Measurements from ENCODE around the gene OGDHL. TPM values are rescaled to one million over a fixed set of nuclear protein-coding genes. Genes with fewer than 3 reads are reported as not detected.

The OGDHL gene
- total and polyA plus RNA-seq, 2 donors (not counting 3 experiments of a cell fraction or from before 2014, with no cell fraction given) = 0.43 to 1.0 TPM

DNA sequence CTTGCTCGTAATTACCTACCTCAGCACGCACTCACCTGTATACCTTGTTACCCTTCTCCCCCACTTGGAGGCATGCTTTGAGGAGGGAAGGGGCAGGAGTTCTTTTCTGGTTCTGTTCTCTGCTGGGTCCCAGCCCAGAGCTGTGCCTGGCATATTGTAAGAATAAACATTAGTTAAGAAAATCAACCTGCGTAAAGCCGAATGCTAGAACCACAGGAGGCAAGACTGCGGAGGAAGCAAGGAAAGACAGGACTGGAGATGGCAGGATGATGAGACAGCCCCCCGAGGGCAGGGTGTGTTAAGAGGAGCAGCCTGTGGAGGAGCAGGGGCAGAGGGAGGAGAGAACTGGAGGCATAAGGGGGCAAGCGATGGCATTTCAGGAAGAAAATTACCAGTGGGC is 73.2 kb downstream of the OGDHL start:
- FAIRE-seq (no peak), DNase-seq (ENCODE audit: low read depth, low spot score) (no peak)
- H3K9me1 ChIP-seq (replicated peaks; ENCODE audit: control insufficient read depth, extremely low read depth, insufficient read depth, low read length) = no peaks in the 10 kb centered on the region
- H3K79me2 ChIP-seq (ENCODE audit: control insufficient read depth, insufficient read depth, low read length) = no peaks in the 10 kb centered on the region
- H3K4me3 ChIP-seq (replicated peaks in 1 of 3; ENCODE audit: insufficient read depth in 1 of 3, low read depth in 1 of 3, low read length in 3 of 3) = no peak overlapping the region
- no peak overlapping the region for H3K9ac ChIP-seq (replicated peaks; ENCODE audit: extremely low read depth, insufficient read depth, low read length)
- H3K27ac ChIP-seq (ENCODE audit: insufficient read depth, low read depth, low read length) = no peak overlapping the region
- H3K4me1 ChIP-seq (ENCODE audit: control insufficient read depth, extremely low read depth, insufficient read depth, low read length) = no peaks in the 10 kb centered on the region
- no peak overlapping the region for H2AFZ ChIP-seq (ENCODE audit: low read depth, low read length)
- no peaks in the 10 kb centered on the region for H4K20me1 ChIP-seq (replicated peaks; ENCODE audit: control insufficient read depth, extremely low read depth, insufficient read depth, low read length)
- dilution Hi-C loops (cut with MboI; ENCODE audit: extremely low pct_ligation_motif_present, low sequenced_read_pairs) (no loop called here), intact Hi-C loops (cut with micrococcal nuclease) (no loop called here)
- TF ChIP-seq POLR2A (IDR thresholded peaks at IDR 0.05; ENCODE audit: low read depth, low read length) = no peak
- TF ChIP-seq POLR2AphosphoS5 (IDR thresholded peaks at IDR 0.05; ENCODE audit: insufficient read depth, low read depth, low read length) = no peak
- TF ChIP-seq, protein P1, sequence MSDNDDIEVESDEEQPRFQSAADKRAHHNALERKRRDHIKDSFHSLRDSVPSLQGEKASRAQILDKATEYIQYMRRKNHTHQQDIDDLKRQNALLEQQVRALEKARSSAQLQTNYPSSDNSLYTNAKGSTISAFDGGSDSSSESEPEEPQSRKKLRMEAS (IDR thresholded peaks at IDR 0.05; ENCODE audit: insufficient read depth, insufficient read length) = no peak
- TF ChIP-seq EZH2 (IDR thresholded peaks at IDR 0.05; ENCODE audit: borderline replicate concordance, low read depth, low read length, severe bottlenecking) = no peak
- TF ChIP-seq GATA2 (IDR thresholded peaks at IDR 0.05; ENCODE audit: insufficient read depth, insufficient read length, low read depth, low read length) = no peak
- TF ChIP-seq, protein P2, sequence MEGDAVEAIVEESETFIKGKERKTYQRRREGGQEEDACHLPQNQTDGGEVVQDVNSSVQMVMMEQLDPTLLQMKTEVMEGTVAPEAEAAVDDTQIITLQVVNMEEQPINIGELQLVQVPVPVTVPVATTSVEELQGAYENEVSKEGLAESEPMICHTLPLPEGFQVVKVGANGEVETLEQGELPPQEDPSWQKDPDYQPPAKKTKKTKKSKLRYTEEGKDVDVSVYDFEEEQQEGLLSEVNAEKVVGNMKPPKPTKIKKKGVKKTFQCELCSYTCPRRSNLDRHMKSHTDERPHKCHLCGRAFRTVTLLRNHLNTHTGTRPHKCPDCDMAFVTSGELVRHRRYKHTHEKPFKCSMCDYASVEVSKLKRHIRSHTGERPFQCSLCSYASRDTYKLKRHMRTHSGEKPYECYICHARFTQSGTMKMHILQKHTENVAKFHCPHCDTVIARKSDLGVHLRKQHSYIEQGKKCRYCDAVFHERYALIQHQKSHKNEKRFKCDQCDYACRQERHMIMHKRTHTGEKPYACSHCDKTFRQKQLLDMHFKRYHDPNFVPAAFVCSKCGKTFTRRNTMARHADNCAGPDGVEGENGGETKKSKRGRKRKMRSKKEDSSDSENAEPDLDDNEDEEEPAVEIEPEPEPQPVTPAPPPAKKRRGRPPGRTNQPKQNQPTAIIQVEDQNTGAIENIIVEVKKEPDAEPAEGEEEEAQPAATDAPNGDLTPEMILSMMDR (IDR thresholded peaks at IDR 0.05; ENCODE audit: extremely low read depth in 1 of 2, insufficient read depth in 1 of 2, low read depth in 1 of 2, low read length in 2 of 2) = no peak
- CTCF ChIA-PET = no interaction called here
- H3K27me3 ChIP-seq (ENCODE audit: control insufficient read depth in 2 of 2, insufficient read depth in 2 of 2, low read length in 2 of 2) = peaks cover 36 to 61% of the 10 kb centered on the region in 2 experiments
- H3K36me3 ChIP-seq (ENCODE audit: control insufficient read depth in 2 of 2, extremely low read depth in 1 of 2, insufficient read depth in 2 of 2, low read length in 2 of 2) = no peaks in the 10 kb centered on the region
- no peaks in the 10 kb centered on the region for H3K9me3 ChIP-seq (replicated peaks; ENCODE audit: control insufficient read depth, insufficient read depth, low read length)
- no TSS peak for BruUV-seq (replicated peaks)
- POLR2A ChIA-PET = no interaction called here
- no peak overlapping the region for H3K4me2 ChIP-seq (ENCODE audit: insufficient read depth, low read length)
